ENCODE data around the gene THAP3. TPM values are rescaled to one million over a fixed set of nuclear protein-coding genes. Genes with fewer than 3 reads are reported as not detected.

Gene THAP3
- total and polyA plus RNA-seq, 9 of the 15 experiments (the other 6 are each of a cell fraction or from before 2014, with no cell fraction given), result 1.9 to 31.2 (median 18.2) TPM

DNA sequence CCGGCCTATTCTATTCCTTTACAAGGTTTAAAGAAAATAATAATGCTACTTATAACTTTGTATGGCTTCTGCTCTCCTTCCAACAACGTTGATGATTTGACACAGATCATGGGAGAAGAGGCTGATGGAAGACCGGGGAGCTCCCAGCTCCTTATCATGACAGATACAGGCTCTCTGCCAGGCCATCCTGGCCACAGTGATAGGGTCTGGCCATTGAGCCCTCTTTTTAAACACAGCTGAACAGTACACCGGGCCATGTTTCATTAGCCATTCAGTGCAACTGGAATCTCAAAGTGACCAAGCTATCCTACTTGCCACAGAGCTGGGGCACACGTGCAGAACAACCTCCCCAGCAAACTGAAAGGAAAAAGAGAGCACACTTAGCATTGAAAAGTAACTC is 42.0 kb downstream of the THAP3 start (continued):
- TF ChIP-seq, protein P1, sequence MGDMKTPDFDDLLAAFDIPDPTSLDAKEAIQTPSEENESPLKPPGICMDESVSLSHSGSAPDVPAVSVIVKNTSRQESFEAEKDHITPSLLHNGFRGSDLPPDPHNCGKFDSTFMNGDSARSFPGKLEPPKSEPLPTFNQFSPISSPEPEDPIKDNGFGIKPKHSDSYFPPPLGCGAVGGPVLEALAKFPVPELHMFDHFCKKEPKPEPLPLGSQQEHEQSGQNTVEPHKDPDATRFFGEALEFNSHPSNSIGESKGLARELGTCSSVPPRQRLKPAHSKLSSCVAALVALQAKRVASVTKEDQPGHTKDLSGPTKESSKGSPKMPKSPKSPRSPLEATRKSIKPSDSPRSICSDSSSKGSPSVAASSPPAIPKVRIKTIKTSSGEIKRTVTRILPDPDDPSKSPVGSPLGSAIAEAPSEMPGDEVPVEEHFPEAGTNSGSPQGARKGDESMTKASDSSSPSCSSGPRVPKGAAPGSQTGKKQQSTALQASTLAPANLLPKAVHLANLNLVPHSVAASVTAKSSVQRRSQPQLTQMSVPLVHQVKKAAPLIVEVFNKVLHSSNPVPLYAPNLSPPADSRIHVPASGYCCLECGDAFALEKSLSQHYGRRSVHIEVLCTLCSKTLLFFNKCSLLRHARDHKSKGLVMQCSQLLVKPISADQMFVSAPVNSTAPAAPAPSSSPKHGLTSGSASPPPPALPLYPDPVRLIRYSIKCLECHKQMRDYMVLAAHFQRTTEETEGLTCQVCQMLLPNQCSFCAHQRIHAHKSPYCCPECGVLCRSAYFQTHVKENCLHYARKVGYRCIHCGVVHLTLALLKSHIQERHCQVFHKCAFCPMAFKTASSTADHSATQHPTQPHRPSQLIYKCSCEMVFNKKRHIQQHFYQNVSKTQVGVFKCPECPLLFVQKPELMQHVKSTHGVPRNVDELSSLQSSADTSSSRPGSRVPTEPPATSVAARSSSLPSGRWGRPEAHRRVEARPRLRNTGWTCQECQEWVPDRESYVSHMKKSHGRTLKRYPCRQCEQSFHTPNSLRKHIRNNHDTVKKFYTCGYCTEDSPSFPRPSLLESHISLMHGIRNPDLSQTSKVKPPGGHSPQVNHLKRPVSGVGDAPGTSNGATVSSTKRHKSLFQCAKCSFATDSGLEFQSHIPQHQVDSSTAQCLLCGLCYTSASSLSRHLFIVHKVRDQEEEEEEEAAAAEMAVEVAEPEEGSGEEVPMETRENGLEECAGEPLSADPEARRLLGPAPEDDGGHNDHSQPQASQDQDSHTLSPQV (IDR thresholded peaks at IDR 0.05), result 0 out of 2 replicates have a peak, but pooled peaks have one; percentile 34
- TF ChIP-seq DPF2 (IDR thresholded peaks at IDR 0.05), result peak; percentile 34; the same call in 1 of the 2 replicates
- TF ChIP-seq, protein P2, sequence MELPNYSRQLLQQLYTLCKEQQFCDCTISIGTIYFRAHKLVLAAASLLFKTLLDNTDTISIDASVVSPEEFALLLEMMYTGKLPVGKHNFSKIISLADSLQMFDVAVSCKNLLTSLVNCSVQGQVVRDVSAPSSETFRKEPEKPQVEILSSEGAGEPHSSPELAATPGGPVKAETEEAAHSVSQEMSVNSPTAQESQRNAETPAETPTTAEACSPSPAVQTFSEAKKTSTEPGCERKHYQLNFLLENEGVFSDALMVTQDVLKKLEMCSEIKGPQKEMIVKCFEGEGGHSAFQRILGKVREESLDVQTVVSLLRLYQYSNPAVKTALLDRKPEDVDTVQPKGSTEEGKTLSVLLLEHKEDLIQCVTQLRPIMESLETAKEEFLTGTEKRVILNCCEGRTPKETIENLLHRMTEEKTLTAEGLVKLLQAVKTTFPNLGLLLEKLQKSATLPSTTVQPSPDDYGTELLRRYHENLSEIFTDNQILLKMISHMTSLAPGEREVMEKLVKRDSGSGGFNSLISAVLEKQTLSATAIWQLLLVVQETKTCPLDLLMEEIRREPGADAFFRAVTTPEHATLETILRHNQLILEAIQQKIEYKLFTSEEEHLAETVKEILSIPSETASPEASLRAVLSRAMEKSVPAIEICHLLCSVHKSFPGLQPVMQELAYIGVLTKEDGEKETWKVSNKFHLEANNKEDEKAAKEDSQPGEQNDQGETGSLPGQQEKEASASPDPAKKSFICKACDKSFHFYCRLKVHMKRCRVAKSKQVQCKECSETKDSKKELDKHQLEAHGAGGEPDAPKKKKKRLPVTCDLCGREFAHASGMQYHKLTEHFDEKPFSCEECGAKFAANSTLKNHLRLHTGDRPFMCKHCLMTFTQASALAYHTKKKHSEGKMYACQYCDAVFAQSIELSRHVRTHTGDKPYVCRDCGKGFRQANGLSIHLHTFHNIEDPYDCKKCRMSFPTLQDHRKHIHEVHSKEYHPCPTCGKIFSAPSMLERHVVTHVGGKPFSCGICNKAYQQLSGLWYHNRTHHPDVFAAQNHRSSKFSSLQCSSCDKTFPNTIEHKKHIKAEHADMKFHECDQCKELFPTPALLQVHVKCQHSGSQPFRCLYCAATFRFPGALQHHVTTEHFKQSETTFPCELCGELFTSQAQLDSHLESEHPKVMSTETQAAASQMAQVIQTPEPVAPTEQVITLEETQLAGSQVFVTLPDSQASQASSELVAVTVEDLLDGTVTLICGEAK (IDR thresholded peaks at IDR 0.05), result no peak
- TF ChIP-seq, protein P2 (CRISPR knock-in tag; IDR thresholded peaks at IDR 0.05), result no peak
- TF ChIP-seq ILK (tag; IDR thresholded peaks at IDR 0.05; ENCODE audit: borderline replicate concordance, low read depth), result no peak
- TF ChIP-seq, protein P3, sequence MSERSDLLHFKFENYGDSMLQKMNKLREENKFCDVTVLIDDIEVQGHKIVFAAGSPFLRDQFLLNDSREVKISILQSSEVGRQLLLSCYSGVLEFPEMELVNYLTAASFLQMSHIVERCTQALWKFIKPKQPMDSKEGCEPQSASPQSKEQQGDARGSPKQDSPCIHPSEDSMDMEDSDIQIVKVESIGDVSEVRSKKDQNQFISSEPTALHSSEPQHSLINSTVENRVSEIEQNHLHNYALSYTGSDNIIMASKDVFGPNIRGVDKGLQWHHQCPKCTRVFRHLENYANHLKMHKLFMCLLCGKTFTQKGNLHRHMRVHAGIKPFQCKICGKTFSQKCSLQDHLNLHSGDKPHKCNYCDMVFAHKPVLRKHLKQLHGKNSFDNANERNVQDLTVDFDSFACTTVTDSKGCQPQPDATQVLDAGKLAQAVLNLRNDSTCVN (CRISPR knock-in tag; IDR thresholded peaks at IDR 0.05), result no peak
- TF ChIP-seq, protein P4, sequence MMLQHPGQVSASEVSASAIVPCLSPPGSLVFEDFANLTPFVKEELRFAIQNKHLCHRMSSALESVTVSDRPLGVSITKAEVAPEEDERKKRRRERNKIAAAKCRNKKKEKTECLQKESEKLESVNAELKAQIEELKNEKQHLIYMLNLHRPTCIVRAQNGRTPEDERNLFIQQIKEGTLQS (IDR thresholded peaks at IDR 0.05), result no peak
- TF ChIP-seq, protein P4 (CRISPR knock-in tag; conservative IDR thresholded peaks at IDR 0.05), result no peak
- TF ChIP-seq MCM2 (IDR thresholded peaks at IDR 0.05; ENCODE audit: low read depth), result no peak
- 0 out of 2 replicates have a peak, but pooled peaks have one; percentile 18 for TF ChIP-seq SMARCA4 (IDR thresholded peaks at IDR 0.05)
- peak; percentile 82 for TF ChIP-seq TAL1 (IDR thresholded peaks at IDR 0.05)
- TF ChIP-seq FOXA1 (IDR thresholded peaks at IDR 0.05; ENCODE audit: borderline replicate concordance), result no peak
- TF ChIP-seq, protein P5, sequence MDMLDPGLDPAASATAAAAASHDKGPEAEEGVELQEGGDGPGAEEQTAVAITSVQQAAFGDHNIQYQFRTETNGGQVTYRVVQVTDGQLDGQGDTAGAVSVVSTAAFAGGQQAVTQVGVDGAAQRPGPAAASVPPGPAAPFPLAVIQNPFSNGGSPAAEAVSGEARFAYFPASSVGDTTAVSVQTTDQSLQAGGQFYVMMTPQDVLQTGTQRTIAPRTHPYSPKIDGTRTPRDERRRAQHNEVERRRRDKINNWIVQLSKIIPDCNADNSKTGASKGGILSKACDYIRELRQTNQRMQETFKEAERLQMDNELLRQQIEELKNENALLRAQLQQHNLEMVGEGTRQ (CRISPR knock-in tag; IDR thresholded peaks at IDR 0.05), result no peak

All from K562 (cell line).